ENCODE results near the gene ITGA11. TPM values are rescaled to one million over a fixed set of nuclear protein-coding genes. Genes with fewer than 3 reads are reported as not detected.

The ITGA11 gene
- total and polyA plus RNA-seq, 2 donors (not counting 1 experiment from before 2014, with no cell fraction given) = not detected

DNA sequence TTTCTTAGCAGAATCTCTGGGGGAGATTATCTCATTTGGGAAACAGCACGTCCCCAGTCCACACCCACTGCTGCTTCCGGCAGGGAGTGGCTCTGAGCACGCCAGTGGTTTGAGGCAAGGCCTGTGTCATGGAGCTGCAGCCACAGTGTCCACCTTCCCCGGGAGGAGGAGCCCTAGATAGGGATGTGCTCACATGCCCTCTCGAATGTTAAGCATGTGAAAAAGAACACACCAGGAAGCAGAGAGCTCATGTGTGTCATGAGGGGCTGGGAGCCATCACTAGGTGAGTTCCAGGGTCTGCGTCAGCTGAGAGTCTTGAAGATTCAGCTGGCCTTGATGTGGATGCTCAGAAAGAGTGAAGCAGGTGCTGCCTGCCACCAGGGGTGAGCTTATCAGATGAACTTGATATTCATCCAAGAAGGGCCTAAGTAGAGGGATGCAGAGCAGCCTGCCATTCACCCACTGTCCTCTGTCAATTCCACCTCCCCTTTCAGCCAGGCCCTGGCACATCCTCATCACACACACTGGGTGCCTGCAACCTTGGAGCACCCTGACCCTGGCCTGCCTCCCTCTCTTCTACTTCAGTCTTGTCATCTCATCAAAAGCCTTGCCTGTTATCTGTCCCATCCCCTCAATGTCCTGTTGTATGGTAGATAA lies 16.3 kb downstream of the ITGA11 start:
- TF ChIP-seq, protein P1, sequence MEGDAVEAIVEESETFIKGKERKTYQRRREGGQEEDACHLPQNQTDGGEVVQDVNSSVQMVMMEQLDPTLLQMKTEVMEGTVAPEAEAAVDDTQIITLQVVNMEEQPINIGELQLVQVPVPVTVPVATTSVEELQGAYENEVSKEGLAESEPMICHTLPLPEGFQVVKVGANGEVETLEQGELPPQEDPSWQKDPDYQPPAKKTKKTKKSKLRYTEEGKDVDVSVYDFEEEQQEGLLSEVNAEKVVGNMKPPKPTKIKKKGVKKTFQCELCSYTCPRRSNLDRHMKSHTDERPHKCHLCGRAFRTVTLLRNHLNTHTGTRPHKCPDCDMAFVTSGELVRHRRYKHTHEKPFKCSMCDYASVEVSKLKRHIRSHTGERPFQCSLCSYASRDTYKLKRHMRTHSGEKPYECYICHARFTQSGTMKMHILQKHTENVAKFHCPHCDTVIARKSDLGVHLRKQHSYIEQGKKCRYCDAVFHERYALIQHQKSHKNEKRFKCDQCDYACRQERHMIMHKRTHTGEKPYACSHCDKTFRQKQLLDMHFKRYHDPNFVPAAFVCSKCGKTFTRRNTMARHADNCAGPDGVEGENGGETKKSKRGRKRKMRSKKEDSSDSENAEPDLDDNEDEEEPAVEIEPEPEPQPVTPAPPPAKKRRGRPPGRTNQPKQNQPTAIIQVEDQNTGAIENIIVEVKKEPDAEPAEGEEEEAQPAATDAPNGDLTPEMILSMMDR (IDR thresholded peaks at IDR 0.05) = no peak
- no peak for TF ChIP-seq EZH2 (IDR thresholded peaks at IDR 0.05; ENCODE audit: borderline replicate concordance, insufficient read depth, low read depth, low read length, poor library complexity, severe bottlenecking)
- no peak overlapping the region for H3K4me3 Mint-ChIP-seq
- 93% methylated on average over 6 of the region's 6 CpGs for WGBS (ENCODE audit: insufficient coverage)
- intact Hi-C loops (cut with micrococcal nuclease) = no loop called here
- Histone ChIP-seq H3K9me3 (ENCODE audit: control extremely low read depth in 1 of 3, control insufficient read depth in 2 of 3, insufficient read depth in 1 of 3, low read length in 2 of 3) (no peaks in the 10 kb centered on the region), H3K27ac (ENCODE audit: low read length in 2 of 2) (no peak overlapping the region), H3K79me2 (ENCODE audit: control insufficient read depth, insufficient read depth, low read length) (no peaks in the 10 kb centered on the region), H3K4me3 (ENCODE audit: control extremely low read depth in 1 of 5, extremely low read depth in 1 of 5, insufficient read depth in 1 of 5, low read depth in 2 of 5, low read length in 4 of 5) (no peak overlapping the region), H4K20me1 (ENCODE audit: control insufficient read depth, insufficient read depth, low read length, poor library complexity, severe bottlenecking) (no peaks in the 10 kb centered on the region), H3K9ac (ENCODE audit: low read length) (no peak overlapping the region), H3K4me1 (ENCODE audit: control insufficient read depth in 2 of 2, insufficient read depth in 2 of 2, low read length in 2 of 2) (no peaks in the 10 kb centered on the region), H3K36me3 (replicated peaks in 1 of 2; ENCODE audit: control extremely low read depth in 1 of 2, control insufficient read depth in 1 of 2, extremely low read depth in 1 of 2, insufficient read depth in 2 of 2, low read length in 1 of 2) (no peaks in the 10 kb centered on the region), H3K27me3 (replicated peaks in 1 of 4; ENCODE audit: control extremely low read depth in 1 of 4, control insufficient read depth in 3 of 4, insufficient read depth in 4 of 4, low read length in 3 of 4) (peaks cover 0 to 2% (median 0%) of the 10 kb centered on the region in 4 experiments), H3K4me2 (replicated peaks; ENCODE audit: low read depth, low read length, poor library complexity, severe bottlenecking) (no peak overlapping the region), H2AFZ (ENCODE audit: insufficient read depth, low read depth, low read length, poor library complexity, severe bottlenecking) (no peak overlapping the region)
- DNase-seq = no peak
- ATAC-seq (ENCODE audit: low read depth) = no peak
- no peak overlapping the region for H3K27ac Mint-ChIP-seq
- POLR2A ChIA-PET = no interaction called here
- CTCF ChIA-PET = no interaction called here
- H3K9me3 Mint-ChIP-seq (ENCODE audit: insufficient read depth) = no peaks in the 10 kb centered on the region
- H3K4me1 Mint-ChIP-seq = no peaks in the 10 kb centered on the region
- peaks cover 6% of the 10 kb centered on the region for H3K27me3 Mint-ChIP-seq

GRCh38 chr15:68415061-68415460 lies 16.9 kb downstream of the ITGA11 start:
- CTCF ChIA-PET = no interaction called here

More at GRCh38 chr15:68415061-68415460, 16.9 kb downstream of the ITGA11 start:
- 89% methylated on average over 4 of the region's 7 CpGs for WGBS (ENCODE audit: insufficient coverage)
- POLR2A ChIA-PET = no interaction called here
- ATAC-seq (ENCODE audit: low read depth) = no peak
- no peak for DNase-seq
- Histone ChIP-seq H3K4me3 (ENCODE audit: control extremely low read depth in 1 of 5, extremely low read depth in 1 of 5, insufficient read depth in 1 of 5, low read depth in 2 of 5, low read length in 4 of 5) (no peak overlapping the region), H3K4me1 (ENCODE audit: control insufficient read depth in 2 of 2, insufficient read depth in 2 of 2, low read length in 2 of 2) (no peaks in the 10 kb centered on the region), H4K20me1 (ENCODE audit: control insufficient read depth, insufficient read depth, low read length, poor library complexity, severe bottlenecking) (no peaks in the 10 kb centered on the region), H3K79me2 (ENCODE audit: control insufficient read depth, insufficient read depth, low read length) (no peaks in the 10 kb centered on the region), H2AFZ (ENCODE audit: insufficient read depth, low read depth, low read length, poor library complexity, severe bottlenecking) (no peak overlapping the region), H3K36me3 (replicated peaks in 1 of 2; ENCODE audit: control extremely low read depth in 1 of 2, control insufficient read depth in 1 of 2, extremely low read depth in 1 of 2, insufficient read depth in 2 of 2, low read length in 1 of 2) (no peaks in the 10 kb centered on the region), H3K4me2 (replicated peaks; ENCODE audit: low read depth, low read length, poor library complexity, severe bottlenecking) (no peak overlapping the region), H3K9ac (ENCODE audit: low read length) (no peak overlapping the region), H3K27ac (ENCODE audit: low read length in 2 of 2) (no peak overlapping the region), H3K9me3 (ENCODE audit: control extremely low read depth in 1 of 3, control insufficient read depth in 2 of 3, insufficient read depth in 1 of 3, low read length in 2 of 3) (no peaks in the 10 kb centered on the region), H3K27me3 (replicated peaks in 1 of 4; ENCODE audit: control extremely low read depth in 1 of 4, control insufficient read depth in 3 of 4, insufficient read depth in 4 of 4, low read length in 3 of 4) (no peaks in the 10 kb centered on the region)
- no peak overlapping the region for H3K4me3 Mint-ChIP-seq
- no peak for TF ChIP-seq EZH2 (IDR thresholded peaks at IDR 0.05; ENCODE audit: borderline replicate concordance, insufficient read depth, low read depth, low read length, poor library complexity, severe bottlenecking)
- no peak overlapping the region for H3K27ac Mint-ChIP-seq
- no peaks in the 10 kb centered on the region for H3K9me3 Mint-ChIP-seq (ENCODE audit: insufficient read depth)
- intact Hi-C loops (cut with micrococcal nuclease) = no loop called here
- peaks cover under 1% of the 10 kb centered on the region for H3K27me3 Mint-ChIP-seq
- no peaks in the 10 kb centered on the region for H3K4me1 Mint-ChIP-seq
